Fibroblast of mammary gland (primary cell): ENCODE data around the gene GEMIN8.
A peak's percentile ranks its signal among the peaks of the same experiment; 100 is the strongest.

Experiments used
- DNase-seq: peaks from one replicate; pipeline ENCODE4 v3.0.0-alpha.2; 2010; ENCODE audit warnings: low read depth
- H3K4me3 ChIP-seq: 2 replicates; pipeline ENCODE4 v1.5.1; 2011; ENCODE audit warnings: low read depth, mild to moderate bottlenecking, low read length, moderate library complexity; ENCODE audit not compliant: control insufficient read depth
- CTCF ChIP-seq: conservative IDR thresholded peaks from 2 replicates; pipeline ENCODE4 v1.5.1; 2011; ENCODE audit warnings: low read depth, low read length, inconsistent platforms; ENCODE audit not compliant: control insufficient read depth, insufficient read depth

GEMIN8 gene

GRCh38 chrX:14029425-14030173 lies at the start of gene GEMIN8:
TSS of gene GEMIN8 (minus strand) at chrX:14029892. CDS start at chrX:14021478, 8,414 bp downstream.
- H3K4me3 ChIP-seq, result peak within 1 kb of the TSS; percentile 60
- no peak for TF ChIP-seq CTCF
- peak; percentile 92 for DNase-seq

- H3K4me3 ChIP-seq, result no peak overlapping the region
- no peak for DNase-seq
- TF ChIP-seq CTCF, result no peak
Observed at GRCh38 chrX:14076639-14077038, 46.9 kb upstream of the GEMIN8 start.

GRCh38 chrX:14073556-14073955 lies 43.9 kb upstream of the GEMIN8 start:
- peak; percentile 59 for DNase-seq
- TF ChIP-seq CTCF, result no peak

GRCh38 chrX:14073071-14073470 lies 43.4 kb upstream of the GEMIN8 start:
- TF ChIP-seq CTCF, result no peak
- H3K4me3 ChIP-seq, result no peak overlapping the region
- peak; percentile 25 for DNase-seq

More at GRCh38 chrX:14073556-14073955, 43.9 kb upstream of the GEMIN8 start:
- H3K4me3 ChIP-seq, result no peak overlapping the region

- DNase-seq, result no peak
- no peak for TF ChIP-seq CTCF
- no peak overlapping the region for H3K4me3 ChIP-seq
Observed at GRCh38 chrX:14065800-14066199, 36.1 kb upstream of the GEMIN8 start.

- peak; percentile 8 for DNase-seq
- TF ChIP-seq CTCF, result no peak
- no peak overlapping the region for H3K4me3 ChIP-seq
Observed at GRCh38 chrX:14064626-14065432, 35.1 kb upstream of the GEMIN8 start.
